Karpas-422 (cell line): ENCODE measurements around the gene PCBD2. TPM values are rescaled to one million over a fixed set of nuclear protein-coding genes. Genes with fewer than 3 reads are reported as not detected.

Experiments used
- DNase-seq: peaks from one replicate; pipeline ENCODE4 v3.0.0-alpha.2; 2015
- H2AFZ ChIP-seq: fragments of 200-600 bp; sonication (generic); 2 replicates; pipeline ENCODE4 v1.6.1; 2014; ENCODE audit warnings: antibody characterized with exemption, low read length, mixed read lengths
- H3K27ac ChIP-seq: fragments of 200-600 bp; sonication (generic); 2 replicates; pipeline ENCODE4 v1.5.1; 2014; ENCODE audit warnings: mild to moderate bottlenecking, low read length, moderate library complexity
- H3K27me3 ChIP-seq: fragments of 200-600 bp; sonication (generic); 2 replicates; pipeline ENCODE4 v1.6.1; 2014; ENCODE audit warnings: low read length, mixed read lengths
- H3K36me3 ChIP-seq: fragments of 200-600 bp; sonication (generic); 2 replicates; pipeline ENCODE4 v1.6.1; 2014; ENCODE audit warnings: low read length, mixed read lengths; ENCODE audit not compliant: insufficient read depth
- H3K4me1 ChIP-seq: fragments of 200-600 bp; sonication (generic); 2 replicates; pipeline ENCODE4 v1.6.1; 2014; ENCODE audit warnings: mild to moderate bottlenecking, low read length, mixed read lengths
- H3K4me2 ChIP-seq: fragments of 200-600 bp; sonication (generic); 2 replicates; pipeline ENCODE4 v1.6.1; 2014; ENCODE audit warnings: low read length, low read depth, mild to moderate bottlenecking; ENCODE audit not compliant: poor library complexity, severe bottlenecking
- H3K4me3 ChIP-seq: fragments of 200-600 bp; sonication (generic); 2 replicates; pipeline ENCODE4 v1.5.1; 2014; ENCODE audit warnings: mild to moderate bottlenecking, antibody characterized with exemption, low read length, mixed read lengths
- H3K79me2 ChIP-seq: fragments of 200-600 bp; sonication (generic); 2 replicates; pipeline ENCODE4 v1.6.1; 2014; ENCODE audit warnings: mild to moderate bottlenecking, low read length, mixed read lengths
- H3K9ac ChIP-seq: fragments of 200-600 bp; sonication (generic); 2 replicates; pipeline ENCODE4 v1.6.0; 2014; ENCODE audit warnings: low read length
- H3K9me2 ChIP-seq: fragments of 200-600 bp; sonication (generic), shearing (Covaris generic); replicated peaks from 2 replicates; pipeline ENCODE4 v1.6.0; 2014; ENCODE audit warnings: mild to moderate bottlenecking, low read length, moderate library complexity; ENCODE audit not compliant: insufficient read depth
- H3K9me3 ChIP-seq: fragments of 300-700, 200-600 bp; sonication (generic); 2 replicates; pipeline ENCODE4 v1.6.1; 2014; ENCODE audit warnings: low read length, mixed read lengths
- H4K20me1 ChIP-seq: fragments of 200-600 bp; sonication (generic); 2 replicates; pipeline ENCODE4 v1.6.1; 2014; ENCODE audit warnings: mild to moderate bottlenecking, antibody characterized with exemption, low read length, low read depth; ENCODE audit not compliant: insufficient read depth
- small RNA-seq: library from RNA; depleted of rRNA; stranded (forward); fragments of <200 nt; gene quantifications from one replicate; pipeline ENCODE3, GENCODE V24; 2014
- total RNA-seq: library from RNA; depleted of rRNA; stranded (reverse); fragments of >200 nt; shearing (Covaris generic); gene quantifications from 2 replicates; pipeline ENCODE4 v1.2.3, GENCODE V29; 2014; ENCODE audit warnings: low replicate concordance; rRNA removed

PCBD2 gene
- total RNA-seq, 1 experiment from 2014 or later = 10.4 TPM

GRCh38 chr5:135010502-135011354, 105.8 kb downstream of the PCBD2 start:
- H2AFZ ChIP-seq = no peak overlapping the region
- H3K79me2 ChIP-seq = no peaks in the 10 kb centered on the region
- no peaks in the 10 kb centered on the region for H3K27me3 ChIP-seq
- H3K9ac ChIP-seq = no peak overlapping the region
- no peaks in the 10 kb centered on the region for H4K20me1 ChIP-seq
- H3K4me3 ChIP-seq = no peak overlapping the region
- no peaks in the 10 kb centered on the region for H3K9me3 ChIP-seq
- no peaks in the 10 kb centered on the region for H3K9me2 ChIP-seq
- no peak for DNase-seq
- no peak overlapping the region for H3K27ac ChIP-seq
- peaks cover 4% of the 10 kb centered on the region for H3K4me1 ChIP-seq
- no peak overlapping the region for H3K4me2 ChIP-seq
- no peaks in the 10 kb centered on the region for H3K36me3 ChIP-seq

GRCh38 chr5:135011355-135012032, 106.6 kb downstream of the PCBD2 start:
- no peaks in the 10 kb centered on the region for H3K9me3 ChIP-seq
- no peaks in the 10 kb centered on the region for H3K9me2 ChIP-seq
- no peaks in the 10 kb centered on the region for H3K79me2 ChIP-seq
- H3K4me1 ChIP-seq = peaks cover 4% of the 10 kb centered on the region
- DNase-seq = no peak
- no peak overlapping the region for H3K4me2 ChIP-seq
- no peaks in the 10 kb centered on the region for H4K20me1 ChIP-seq
- peaks cover 3% of the 10 kb centered on the region; the same call in 1 of the 2 replicates for H3K36me3 ChIP-seq
- no peak overlapping the region for H3K27ac ChIP-seq
- no peak overlapping the region for H2AFZ ChIP-seq
- H3K27me3 ChIP-seq = no peaks in the 10 kb centered on the region
- no peak overlapping the region for H3K4me3 ChIP-seq
- no peak overlapping the region for H3K9ac ChIP-seq

GRCh38 chr5:135012033-135012588, 107.2 kb downstream of the PCBD2 start:
- peaks cover 4% of the 10 kb centered on the region; the same call in 1 of the 2 replicates for H3K36me3 ChIP-seq
- no peak overlapping the region for H3K27ac ChIP-seq
- H3K79me2 ChIP-seq = no peaks in the 10 kb centered on the region
- H2AFZ ChIP-seq = no peak overlapping the region
- no peak overlapping the region for H3K4me2 ChIP-seq
- no peaks in the 10 kb centered on the region for H3K9me3 ChIP-seq
- no peak overlapping the region for H3K9ac ChIP-seq
- H3K4me1 ChIP-seq = peaks cover 4% of the 10 kb centered on the region
- no peaks in the 10 kb centered on the region for H4K20me1 ChIP-seq
- H3K9me2 ChIP-seq = no peaks in the 10 kb centered on the region
- no peaks in the 10 kb centered on the region for H3K27me3 ChIP-seq
- DNase-seq = no peak
- H3K4me3 ChIP-seq = no peak overlapping the region

Small RNA genes lying within 50 kb of the gene (small RNA-seq; reads per million reads assigned to genes)
- gene MIR4461 (not detected), gene MTND3P25 (not detected), gene MTND4LP30 (not detected)

Other genes with a start within 250 kb of the PCBD2 start
- 42.8 and 66.8 TPM in 2 replicates for gene CAMLG, start 166.6 kb upstream of the PCBD2 start, total RNA-seq
- 23.0 and 33.1 TPM in 2 replicates for gene DDX46, start 146.4 kb upstream of the PCBD2 start, total RNA-seq
- 23.4 and 43.3 TPM in 2 replicates for gene C5orf24, start 59.2 kb upstream of the PCBD2 start, total RNA-seq
- gene TXNDC15, start 30.8 kb upstream of the PCBD2 start, total RNA-seq = 52.2 and 90.3 TPM in 2 replicates
- gene CATSPER3, start 62.8 kb downstream of the PCBD2 start, total RNA-seq = not detected in 2 replicates
- 173 and 469 TPM in 2 replicates for gene PITX1, start 129.1 kb downstream of the PCBD2 start, total RNA-seq